Mucosa of stomach (tissue), 1 donor: Measurements from ENCODE around the gene TMSB4Y.
A peak's percentile ranks its signal among the peaks of the same experiment; 100 is the strongest.

Experiments
- H3K27me3 ChIP-seq: one replicate; pipeline ENCODE4 v1.7.0; 2013; ENCODE audit warnings: mild to moderate bottlenecking, low read length; ENCODE audit not compliant: control insufficient read depth, insufficient read depth
- H3K36me3 ChIP-seq: one replicate; pipeline ENCODE4 v1.7.0; 2013; ENCODE audit warnings: low read length; ENCODE audit not compliant: control insufficient read depth, insufficient read depth
- H3K4me1 ChIP-seq: one replicate; pipeline ENCODE4 v1.7.0; 2013; ENCODE audit warnings: mild to moderate bottlenecking, low read length; ENCODE audit not compliant: control insufficient read depth, insufficient read depth
- H3K4me3 ChIP-seq: one replicate; pipeline ENCODE4 v1.7.0; 2013; ENCODE audit warnings: low read length
- H3K9ac ChIP-seq: one replicate; pipeline ENCODE4 v1.7.0; 2013; ENCODE audit warnings: mild to moderate bottlenecking, low read length, moderate library complexity
- H3K9me3 ChIP-seq: one replicate; pipeline ENCODE4 v1.7.0; 2013; ENCODE audit warnings: mild to moderate bottlenecking, low read length, moderate library complexity; ENCODE audit not compliant: control insufficient read depth
- donor health status: Pancreatic carcinoma.

The TMSB4Y gene

GRCh38 chrY:13703568-13703968, at the start of gene TMSB4Y:
Gene TMSB4Y, plus strand, starts transcription at chrY:13703899.
- peak within 1 kb of the TSS; percentile 60 for H3K4me3 ChIP-seq
- H3K36me3 ChIP-seq = no peaks in the 10 kb centered on the region
- no peaks in the 10 kb centered on the region for H3K27me3 ChIP-seq
- H3K4me1 ChIP-seq = no peaks in the 10 kb centered on the region
- H3K9me3 ChIP-seq = no peaks in the 10 kb centered on the region
- H3K9ac ChIP-seq = peak within 1 kb of the TSS; percentile 91

GRCh38 chrY:13664162-13664561, 39.5 kb upstream of the TMSB4Y start:
- Histone ChIP-seq H3K9me3 (no peaks in the 10 kb centered on the region), H3K36me3 (no peaks in the 10 kb centered on the region), H3K4me3 (no peak overlapping the region), H3K4me1 (no peaks in the 10 kb centered on the region), H3K9ac (no peak overlapping the region), H3K27me3 (no peaks in the 10 kb centered on the region)

GRCh38 chrY:13671122-13671521, 32.6 kb upstream of the TMSB4Y start:
- Histone ChIP-seq H3K4me3 (no peak overlapping the region), H3K9ac (no peak overlapping the region), H3K27me3 (no peaks in the 10 kb centered on the region)

GRCh38 chrY:13702276-13702675, 1.4 kb upstream of the TMSB4Y start:
- Histone ChIP-seq H3K36me3 (no peaks in the 10 kb centered on the region), H3K9me3 (no peaks in the 10 kb centered on the region), H3K4me1 (no peaks in the 10 kb centered on the region), H3K9ac (no peak overlapping the region), H3K4me3 (no peak overlapping the region), H3K27me3 (no peaks in the 10 kb centered on the region)

More at GRCh38 chrY:13671122-13671521, 32.6 kb upstream of the TMSB4Y start:
- H3K9me3 ChIP-seq = no peaks in the 10 kb centered on the region
- H3K4me1 ChIP-seq = no peaks in the 10 kb centered on the region
- no peaks in the 10 kb centered on the region for H3K36me3 ChIP-seq

- Histone ChIP-seq H3K36me3 (no peaks in the 10 kb centered on the region), H3K9me3 (no peaks in the 10 kb centered on the region), H3K4me3 (peak overlapping the region; percentile 60), H3K27me3 (no peaks in the 10 kb centered on the region), H3K9ac (peak overlapping the region; percentile 91), H3K4me1 (no peaks in the 10 kb centered on the region)
Measured at GRCh38 chrY:13704121-13704930, 627 bp downstream of the TMSB4Y start.

GRCh38 chrY:13705197-13705596, 1.5 kb downstream of the TMSB4Y start:
- Histone ChIP-seq H3K9ac (no peak overlapping the region), H3K4me3 (peak overlapping the region; percentile 60), H3K27me3 (no peaks in the 10 kb centered on the region), H3K9me3 (no peaks in the 10 kb centered on the region), H3K4me1 (no peaks in the 10 kb centered on the region), H3K36me3 (no peaks in the 10 kb centered on the region)

GRCh38 chrY:13708038-13708437, 4.3 kb downstream of the TMSB4Y start:
- Histone ChIP-seq H3K9me3 (no peaks in the 10 kb centered on the region), H3K36me3 (no peaks in the 10 kb centered on the region), H3K4me1 (no peaks in the 10 kb centered on the region)

GRCh38 chrY:13718996-13719395, 15.3 kb downstream of the TMSB4Y start:
- H3K9me3 ChIP-seq = no peaks in the 10 kb centered on the region
- H3K27me3 ChIP-seq = no peaks in the 10 kb centered on the region
- no peaks in the 10 kb centered on the region for H3K36me3 ChIP-seq
- H3K4me3 ChIP-seq = no peak overlapping the region
- H3K4me1 ChIP-seq = no peaks in the 10 kb centered on the region
- no peak overlapping the region for H3K9ac ChIP-seq

More at GRCh38 chrY:13708038-13708437, 4.3 kb downstream of the TMSB4Y start:
- Histone ChIP-seq H3K4me3 (no peak overlapping the region), H3K9ac (no peak overlapping the region), H3K27me3 (no peaks in the 10 kb centered on the region)

GRCh38 chrY:13729517-13729916, 25.8 kb downstream of the TMSB4Y start:
- no peak overlapping the region for H3K4me3 ChIP-seq
- H3K36me3 ChIP-seq = no peaks in the 10 kb centered on the region
- H3K9ac ChIP-seq = no peak overlapping the region
- no peaks in the 10 kb centered on the region for H3K4me1 ChIP-seq
- no peaks in the 10 kb centered on the region for H3K9me3 ChIP-seq
- H3K27me3 ChIP-seq = no peaks in the 10 kb centered on the region

- Histone ChIP-seq H3K27me3 (no peaks in the 10 kb centered on the region), H3K4me1 (no peaks in the 10 kb centered on the region), H3K9me3 (no peaks in the 10 kb centered on the region), H3K4me3 (no peak overlapping the region), H3K36me3 (no peaks in the 10 kb centered on the region), H3K9ac (no peak overlapping the region)
Measured at GRCh38 chrY:13738618-13739017, 34.9 kb downstream of the TMSB4Y start.

- Histone ChIP-seq H3K4me1 (peaks cover 3% of the 10 kb centered on the region), H3K9ac (no peak overlapping the region), H3K9me3 (no peaks in the 10 kb centered on the region), H3K27me3 (no peaks in the 10 kb centered on the region), H3K36me3 (no peaks in the 10 kb centered on the region), H3K4me3 (peak overlapping the region; percentile 4)
Measured at GRCh38 chrY:13751289-13752071, 47.8 kb downstream of the TMSB4Y start.

GRCh38 chrY:13754661-13755060, 51.0 kb downstream of the TMSB4Y start:
- Histone ChIP-seq H3K27me3 (no peaks in the 10 kb centered on the region), H3K4me1 (peaks cover 3% of the 10 kb centered on the region), H3K9me3 (no peaks in the 10 kb centered on the region), H3K9ac (no peak overlapping the region), H3K4me3 (no peak overlapping the region), H3K36me3 (no peaks in the 10 kb centered on the region)
